Left lung (tissue), 10 donors: ENCODE results near the gene CCDC102A. TPM values are rescaled to one million over a fixed set of nuclear protein-coding genes. Genes with fewer than 3 reads are reported as not detected.

Source experiments
- ATAC-seq: fragments of 200-7000 bp; cut with Tn5 transposase; one replicate; pipeline ENCODE4 v1.9.1; 2020; ENCODE audit warnings: moderate library complexity
- DNase-seq, 4 donors: peaks; one replicate each; pipeline ENCODE4 v3.0.0-alpha.2; 2013 to 2020
- H3K27ac ChIP-seq, 2 donors: fragments of 200-600 bp; sonication (generic) in 1 of 2; one replicate each; pipeline versions ENCODE4 v1.5.0 to v1.8.0; 2020 to 2021
- H3K27me3 ChIP-seq, 2 donors: fragments of 200-600 bp; sonication (generic) in 1 of 2; one replicate each; pipeline versions ENCODE4 v1.5.0 to v1.8.0; 2020 to 2021
- H3K36me3 ChIP-seq, 2 donors: fragments of 200-600 bp; sonication (generic) in 1 of 2; one replicate each; pipeline versions ENCODE4 v1.5.0 to v1.8.0; 2020 to 2021
- H3K4me1 ChIP-seq, 2 donors: fragments of 200-600 bp; one replicate each; pipeline ENCODE4 v1.8.0; 2021
- H3K4me3 ChIP-seq, 2 donors: fragments of 200-600 bp; sonication (generic) in 1 of 2; one replicate each; pipeline versions ENCODE4 v1.5.0 to v1.8.0; 2020 to 2021; ENCODE audit warnings: mild to moderate bottlenecking in 1 of 2
- H3K9me3 ChIP-seq, 2 donors: fragments of 200-600 bp; sonication (generic) in 1 of 2; one replicate each; pipeline versions ENCODE4 v1.5.0 to v1.8.0; 2020 to 2021
- intact Hi-C, 2 donors: fragments of 100-400 bp; cut with DNase I; formaldehyde crosslinking; loops; one replicate each; pipeline versions ENCODE4 v1.11.2 to v1.14.2; 2022
- polyA plus RNA-seq, 6 donors: library from polyadenylated mRNA; unstranded; fragments of 120-200 nt; gene quantifications; one replicate each; pipeline ENCODE4 v1.2.1, GENCODE V29; 2013; ENCODE audit not compliant: insufficient read length in 6 of 6
- total RNA-seq, 2 donors: library from RNA; stranded (reverse); fragmentation: NEBNext Ultra II Directional; extraction: Animal tissue kit (Norgen Biotek cat#: 25700); gene quantifications; one replicate each; pipeline ENCODE4 v1.2.1, GENCODE V29; 2021
- TF ChIP-seq, protein P1 (sequence below), 2 donors: fragments of 200-600 bp; sonication (generic) in 1 of 2; IDR thresholded peaks; one replicate each; pipeline versions ENCODE4 v1.5.0 to v1.8.0; 2021; ENCODE audit warnings: antibody characterized with exemption in 2 of 2
- donor health status: DM: no; HTN: yes; CAD: no.
- donor health status: DM: no; HTN: no; CAD: no.

CCDC102A gene
- total and polyA plus RNA-seq, 8 donors, result 5.2 to 18.4 (median 13.0) TPM

DNA sequence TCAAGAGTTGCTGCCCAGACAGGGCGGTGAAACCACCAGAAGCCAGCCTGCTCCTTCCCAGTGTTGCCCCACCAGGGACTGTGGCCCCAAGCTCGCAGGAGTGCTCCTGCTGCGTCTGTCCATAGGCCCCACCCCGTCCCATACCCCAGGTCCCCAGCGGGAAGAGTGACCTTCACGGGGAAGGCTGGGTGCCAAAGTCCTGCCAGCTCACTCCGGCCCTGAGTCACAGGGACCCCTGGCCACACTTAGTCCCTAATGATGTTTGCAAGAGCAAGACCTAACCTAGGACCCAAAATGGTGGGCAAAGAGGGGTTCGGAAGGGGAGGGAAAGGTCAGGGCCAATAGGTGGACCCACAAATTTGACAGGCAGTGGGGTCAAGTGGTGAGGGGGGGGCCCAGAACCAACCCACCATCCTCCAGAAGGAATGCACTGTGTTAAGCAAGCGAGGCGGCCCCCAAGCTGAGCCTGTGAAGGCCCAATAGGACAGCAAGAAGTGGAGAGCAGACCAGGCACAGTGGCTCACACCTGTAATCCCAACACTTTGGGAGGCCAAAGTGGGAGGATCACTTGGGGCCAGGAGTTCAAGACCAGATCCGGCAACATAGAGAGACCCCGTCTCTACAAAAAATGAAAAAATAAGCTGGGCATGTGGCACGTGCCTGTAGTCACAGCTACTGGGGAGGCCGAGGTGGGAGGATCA, 53.4 kb downstream of the CCDC102A start:
- Histone ChIP-seq H3K4me1 (peaks cover 37 to 54% of the 10 kb centered on the region in 2 donors), H3K4me3 (no peak overlapping the region), H3K36me3 (no peaks in the 10 kb centered on the region), H3K27me3 (peaks cover 0 to 21% of the 10 kb centered on the region in 2 donors), H3K27ac (no peak overlapping the region), H3K9me3 (no peaks in the 10 kb centered on the region)
- ATAC-seq, result no peak
- intact Hi-C loops, result no loop called here
- peak in 1 of 4 donors; percentile 11 for DNase-seq
- TF ChIP-seq, protein P1, sequence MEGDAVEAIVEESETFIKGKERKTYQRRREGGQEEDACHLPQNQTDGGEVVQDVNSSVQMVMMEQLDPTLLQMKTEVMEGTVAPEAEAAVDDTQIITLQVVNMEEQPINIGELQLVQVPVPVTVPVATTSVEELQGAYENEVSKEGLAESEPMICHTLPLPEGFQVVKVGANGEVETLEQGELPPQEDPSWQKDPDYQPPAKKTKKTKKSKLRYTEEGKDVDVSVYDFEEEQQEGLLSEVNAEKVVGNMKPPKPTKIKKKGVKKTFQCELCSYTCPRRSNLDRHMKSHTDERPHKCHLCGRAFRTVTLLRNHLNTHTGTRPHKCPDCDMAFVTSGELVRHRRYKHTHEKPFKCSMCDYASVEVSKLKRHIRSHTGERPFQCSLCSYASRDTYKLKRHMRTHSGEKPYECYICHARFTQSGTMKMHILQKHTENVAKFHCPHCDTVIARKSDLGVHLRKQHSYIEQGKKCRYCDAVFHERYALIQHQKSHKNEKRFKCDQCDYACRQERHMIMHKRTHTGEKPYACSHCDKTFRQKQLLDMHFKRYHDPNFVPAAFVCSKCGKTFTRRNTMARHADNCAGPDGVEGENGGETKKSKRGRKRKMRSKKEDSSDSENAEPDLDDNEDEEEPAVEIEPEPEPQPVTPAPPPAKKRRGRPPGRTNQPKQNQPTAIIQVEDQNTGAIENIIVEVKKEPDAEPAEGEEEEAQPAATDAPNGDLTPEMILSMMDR (IDR thresholded peaks at IDR 0.05), result no peak

DNA sequence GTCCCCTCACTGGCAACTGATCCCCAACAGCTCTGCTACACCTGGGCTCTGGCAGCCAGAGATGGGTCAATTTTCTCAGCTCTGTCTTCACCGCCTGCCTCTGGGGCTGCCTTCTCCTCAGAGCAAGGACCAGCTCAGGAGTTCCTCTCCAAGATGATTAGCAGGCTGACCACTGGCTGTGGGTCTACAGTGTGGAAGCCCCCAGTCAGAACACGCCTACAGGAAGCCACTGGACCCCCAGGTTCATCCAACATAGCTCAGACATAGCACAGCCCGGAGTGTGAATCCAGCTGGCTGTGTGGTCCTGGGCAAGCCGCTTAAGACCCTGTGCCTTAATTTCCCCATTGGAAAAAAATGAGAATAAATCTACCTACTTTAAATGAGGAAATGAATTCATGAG, 55.0 kb downstream of the CCDC102A start:
- Histone ChIP-seq H3K4me3 (no peak overlapping the region), H3K4me1 (peaks cover 48 to 62% of the 10 kb centered on the region in 2 donors), H3K9me3 (no peaks in the 10 kb centered on the region), H3K36me3 (no peaks in the 10 kb centered on the region), H3K27ac (no peak overlapping the region), H3K27me3 (peaks cover 0 to 21% of the 10 kb centered on the region in 2 donors)
- ATAC-seq (no peak), DNase-seq (no peak)
- intact Hi-C loops, result no loop called here
- TF ChIP-seq, protein P1 (IDR thresholded peaks at IDR 0.05), result no peak

DNA sequence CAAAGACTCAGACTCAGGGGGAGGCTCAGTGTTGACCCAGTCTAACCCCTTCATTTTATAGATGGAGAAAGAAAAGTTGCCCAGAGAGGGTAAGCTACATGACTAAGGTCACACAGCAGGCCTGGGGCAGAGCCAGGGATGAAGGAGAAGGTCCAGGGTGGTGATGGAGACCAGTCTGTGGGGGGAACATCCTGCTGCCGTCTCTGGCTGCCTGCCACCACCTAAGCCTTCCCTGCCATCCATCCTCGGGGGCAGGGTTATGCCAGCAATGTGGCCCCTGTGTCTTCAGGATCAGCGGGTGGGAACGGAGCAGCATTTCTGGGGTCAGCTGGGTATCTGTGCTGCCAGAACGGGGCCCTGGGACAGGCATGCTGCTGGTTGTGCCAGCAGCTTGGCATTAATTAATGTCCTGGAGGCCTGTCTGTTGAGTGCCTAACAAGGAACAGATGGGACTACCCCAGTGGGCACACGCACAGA, 55.6 kb downstream of the CCDC102A start:
- no peak for ATAC-seq

DNA sequence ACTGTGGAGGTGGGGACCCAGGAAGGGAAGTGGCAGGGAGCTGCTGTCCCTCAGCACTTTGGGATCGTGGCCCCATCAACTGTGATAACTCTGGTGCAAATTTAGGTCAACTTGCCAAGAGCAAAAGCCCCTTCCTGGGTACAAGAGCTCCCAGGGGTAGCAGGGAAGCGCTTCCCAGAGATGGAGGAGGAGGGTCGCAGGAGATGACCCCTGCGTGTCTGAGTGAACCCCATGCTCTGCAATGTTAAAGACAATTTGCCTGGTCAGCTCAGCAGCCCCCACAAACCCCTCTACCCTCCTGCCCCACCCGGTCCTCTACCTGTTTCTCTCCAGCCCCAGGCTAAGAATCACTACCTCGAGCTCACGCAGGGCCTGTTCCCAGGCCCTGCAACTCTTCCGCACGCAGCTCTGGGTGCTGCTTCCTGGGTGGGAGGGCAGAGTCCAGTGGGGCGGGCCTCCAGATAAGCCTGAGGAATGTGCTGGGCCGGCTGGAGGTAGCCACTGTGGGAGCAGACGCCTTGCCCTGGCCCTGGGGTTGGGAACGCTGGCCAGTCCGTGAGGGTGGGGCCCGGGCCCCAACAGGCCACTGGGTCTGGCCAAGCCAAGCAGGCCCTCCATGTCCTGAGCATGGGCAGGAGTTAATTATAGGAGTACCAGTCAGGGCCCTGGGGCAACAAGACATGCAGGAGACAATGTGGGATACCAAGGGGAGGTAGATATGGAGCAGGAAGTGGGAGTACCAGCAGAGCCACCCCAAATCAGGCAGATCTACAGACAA, 56.2 kb downstream of the CCDC102A start:
- ATAC-seq (peak; percentile 72), DNase-seq (peak in 1 of 4 donors; percentile 63)
- Histone ChIP-seq H3K27me3 (peaks cover 0 to 12% of the 10 kb centered on the region in 2 donors), H3K36me3 (no peaks in the 10 kb centered on the region), H3K4me3 (peak overlapping the region in 1 of 2 donors; percentile 44), H3K27ac (peak overlapping the region; percentile 24 to 26), H3K9me3 (no peaks in the 10 kb centered on the region), H3K4me1 (peaks cover 50 to 60% of the 10 kb centered on the region in 2 donors)
- TF ChIP-seq, protein P1 (IDR thresholded peaks at IDR 0.05), result no peak
- intact Hi-C loops, result no loop called here

More for the DNA sequence above, 55.6 kb downstream of the CCDC102A start:
- Histone ChIP-seq H3K27ac (peak overlapping the region in 1 of 2 donors; percentile 26), H3K4me1 (peaks cover 55 to 64% of the 10 kb centered on the region in 2 donors), H3K9me3 (no peaks in the 10 kb centered on the region), H3K27me3 (peaks cover 0 to 18% of the 10 kb centered on the region in 2 donors), H3K36me3 (no peaks in the 10 kb centered on the region), H3K4me3 (no peak overlapping the region)
- intact Hi-C loops, result no loop called here
- DNase-seq, result peak in 1 of 4 donors; percentile 26
- TF ChIP-seq, protein P1 (IDR thresholded peaks at IDR 0.05), result no peak
